ENCODE results near the gene RNF144B. TPM values are rescaled to one million over a fixed set of nuclear protein-coding genes. Genes with fewer than 3 reads are reported as not detected.
A peak's percentile ranks its signal among the peaks of the same experiment; 100 is the strongest.

Gene RNF144B
- total RNA-seq, 1 experiment from 2014 or later = 12.1 TPM

GRCh38 chr6:18488004-18488403, 100.9 kb downstream of the RNF144B start:
- CTCF ChIA-PET = no interaction called here
- no peak overlapping the region for H3K27ac Mint-ChIP-seq (ENCODE audit: unreplicated experiment)
- H3K4me3 Mint-ChIP-seq (ENCODE audit: low read depth, unreplicated experiment) = no peak overlapping the region
- peaks cover 41% of the 10 kb centered on the region for H3K4me1 Mint-ChIP-seq (ENCODE audit: low read depth, unreplicated experiment)
- H3K36me3 Mint-ChIP-seq (ENCODE audit: insufficient read depth, unreplicated experiment) = peaks cover 16% of the 10 kb centered on the region
- intact Hi-C loops (cut with micrococcal nuclease; ENCODE audit: unreplicated experiment) = no loop called here
- no TSS peak for BruUV-seq (replicated peaks)
- no peak for TF ChIP-seq CTCF (IDR thresholded peaks at IDR 0.05; ENCODE audit: unreplicated experiment)
- peaks cover 3% of the 10 kb centered on the region for H3K9me3 Mint-ChIP-seq (ENCODE audit: low read depth, unreplicated experiment)
- H3K27me3 Mint-ChIP-seq (ENCODE audit: unreplicated experiment) = no peaks in the 10 kb centered on the region
- DNase-seq = no peak

- Mint-ChIP-seq H3K4me1 (ENCODE audit: low read depth, unreplicated experiment) (peaks cover 48% of the 10 kb centered on the region), H3K9me3 (ENCODE audit: low read depth, unreplicated experiment) (peaks cover 3% of the 10 kb centered on the region), H3K27me3 (ENCODE audit: unreplicated experiment) (no peaks in the 10 kb centered on the region), H3K36me3 (ENCODE audit: insufficient read depth, unreplicated experiment) (peaks cover 23% of the 10 kb centered on the region), H3K4me3 (ENCODE audit: low read depth, unreplicated experiment) (no peak overlapping the region), H3K27ac (ENCODE audit: unreplicated experiment) (peak overlapping the region; percentile 6)
- DNase-seq = no peak
- no TSS peak for BruUV-seq (replicated peaks)
- TF ChIP-seq CTCF (IDR thresholded peaks at IDR 0.05; ENCODE audit: unreplicated experiment) = no peak
- CTCF ChIA-PET = no interaction called here
- intact Hi-C loops (cut with micrococcal nuclease; ENCODE audit: unreplicated experiment) = no loop called here
Observed at GRCh38 chr6:18488526-18489270, 101.5 kb downstream of the RNF144B start.

GRCh38 chr6:18489335-18489734, 102.2 kb downstream of the RNF144B start:
- no TSS peak for BruUV-seq (replicated peaks)
- Mint-ChIP-seq H3K27me3 (ENCODE audit: unreplicated experiment) (no peaks in the 10 kb centered on the region), H3K36me3 (ENCODE audit: insufficient read depth, unreplicated experiment) (peaks cover 25% of the 10 kb centered on the region), H3K27ac (ENCODE audit: unreplicated experiment) (no peak overlapping the region), H3K4me3 (ENCODE audit: low read depth, unreplicated experiment) (no peak overlapping the region), H3K9me3 (ENCODE audit: low read depth, unreplicated experiment) (peaks cover 3% of the 10 kb centered on the region), H3K4me1 (ENCODE audit: low read depth, unreplicated experiment) (peaks cover 54% of the 10 kb centered on the region)
- intact Hi-C loops (cut with micrococcal nuclease; ENCODE audit: unreplicated experiment) = no loop called here
- DNase-seq = no peak
- CTCF ChIA-PET = no interaction called here
- TF ChIP-seq CTCF (IDR thresholded peaks at IDR 0.05; ENCODE audit: unreplicated experiment) = no peak

DNA sequence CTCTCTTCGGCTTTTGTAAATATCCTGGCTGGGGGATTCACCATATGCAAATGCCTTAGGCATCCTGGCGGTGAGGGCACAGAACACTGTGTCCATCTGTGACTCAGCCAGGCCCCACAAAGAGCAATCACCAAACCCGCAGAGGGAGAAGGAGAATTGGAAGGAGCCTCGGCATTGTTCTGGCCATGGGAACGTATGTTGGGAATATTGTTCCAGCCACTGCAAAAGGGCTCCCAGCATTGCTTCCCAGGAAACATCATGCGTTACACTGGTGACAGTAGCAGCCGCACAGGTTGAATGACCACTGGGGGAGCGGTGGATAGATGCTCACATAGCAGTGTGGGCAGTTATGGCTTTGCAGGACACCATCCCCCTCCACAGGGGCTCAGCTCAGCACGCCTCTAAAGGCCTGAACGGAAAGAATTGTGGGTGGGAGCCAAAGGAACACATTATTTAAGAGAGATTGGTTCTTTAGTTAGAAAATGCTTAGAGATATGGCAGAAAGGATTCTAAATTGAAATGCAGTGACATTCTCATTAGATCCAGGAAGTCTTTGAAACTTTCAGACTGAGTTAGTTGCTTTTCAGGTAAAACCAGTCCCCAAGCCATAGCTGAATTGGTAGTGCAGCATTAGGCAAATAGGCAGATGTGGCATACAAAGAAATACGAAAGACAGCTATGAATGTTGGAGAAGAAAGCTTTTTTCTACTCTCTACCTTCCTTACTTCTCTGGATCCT, 104.3 kb downstream of the RNF144B start:
- Mint-ChIP-seq H3K27me3 (ENCODE audit: unreplicated experiment) (no peaks in the 10 kb centered on the region), H3K4me1 (ENCODE audit: low read depth, unreplicated experiment) (peaks cover 76% of the 10 kb centered on the region), H3K27ac (ENCODE audit: unreplicated experiment) (no peak overlapping the region), H3K9me3 (ENCODE audit: low read depth, unreplicated experiment) (peaks cover 3% of the 10 kb centered on the region), H3K36me3 (ENCODE audit: insufficient read depth, unreplicated experiment) (peaks cover 25% of the 10 kb centered on the region), H3K4me3 (ENCODE audit: low read depth, unreplicated experiment) (no peak overlapping the region)
- CTCF ChIA-PET = no interaction called here
- no peak for TF ChIP-seq CTCF (IDR thresholded peaks at IDR 0.05; ENCODE audit: unreplicated experiment)
- DNase-seq = peak; percentile 17
- BruUV-seq (replicated peaks) = no TSS peak
- intact Hi-C loops (cut with micrococcal nuclease; ENCODE audit: unreplicated experiment) = loop anchor here (2.0 to 5.0 kb wide), 3 partner anchors 57 to 224 kb away; no protein-coding TSS in a partner anchor

Data from Calu3 (cell line).